ENCODE measurements around the gene TSC22D3. TPM values are rescaled to one million over a fixed set of nuclear protein-coding genes. Genes with fewer than 3 reads are reported as not detected.
A peak's percentile ranks its signal among the peaks of the same experiment; 100 is the strongest.
"Not testable (repeated sequence)": the region's sequence is repeated elsewhere in the genome, so short reads cannot be mapped to it uniquely, and the experiment has no call there.

Gene TSC22D3
- total RNA-seq = 72.0 TPM
- long read RNA-seq, transcript TSC22D3-206 (3 exons, 2,027 nt) = major isoform, 52 of 70 reads
- long read RNA-seq, transcript TSC22D3-203 (3 exons, 2,266 nt) = minor isoform, 14 of 70 reads
- long read RNA-seq, partial matches to known transcripts = 0 of 70 reads
- long read RNA-seq, other reads (novel, unspliced or antisense) = 3 of 70 reads

DNA sequence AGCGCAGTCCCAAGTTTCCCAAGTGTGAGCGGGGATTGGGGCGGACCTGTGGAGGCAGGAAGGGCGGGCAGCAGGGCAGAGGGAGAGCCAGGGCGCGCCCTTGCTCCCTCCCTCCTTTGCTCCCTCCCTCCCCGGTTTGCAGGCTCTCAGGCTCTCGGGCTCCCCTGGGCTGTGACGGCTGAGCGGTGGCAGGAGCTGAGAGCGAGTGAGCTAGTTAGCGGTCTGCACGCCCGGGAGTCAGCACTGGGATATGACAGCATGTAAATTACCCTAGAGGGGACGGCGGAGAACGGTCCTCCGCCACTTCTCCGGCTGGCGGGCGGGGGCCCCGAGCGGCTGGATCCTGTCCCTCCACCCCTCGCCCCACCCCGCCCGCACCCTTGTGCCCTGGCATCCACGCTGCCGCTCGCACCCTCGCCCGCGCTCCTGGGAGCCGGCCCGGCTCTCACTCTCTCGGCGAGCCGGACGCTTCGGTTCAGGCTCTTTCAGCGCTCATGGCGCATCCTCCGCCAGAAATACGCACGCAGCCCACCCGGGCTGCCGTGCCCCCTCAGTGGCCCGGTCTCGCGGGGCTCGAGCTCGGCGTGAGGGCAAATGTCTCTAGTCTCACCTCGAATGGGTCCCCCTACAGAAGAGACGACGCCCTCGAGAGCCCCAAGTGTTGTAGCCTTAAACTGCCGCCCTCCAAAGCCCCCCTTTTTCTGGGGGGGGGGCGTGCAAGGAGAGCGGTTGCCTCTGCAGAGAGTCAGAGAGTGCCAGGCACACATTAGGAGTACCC is at the start of gene TSC22D3:
Gene TSC22D3 (minus strand): TSS at position 54 of the 778 bp plus-strand sequence. CDS start 368 bp downstream, outside the sequence.
- ATAC-seq = peak; percentile 95

DNA sequence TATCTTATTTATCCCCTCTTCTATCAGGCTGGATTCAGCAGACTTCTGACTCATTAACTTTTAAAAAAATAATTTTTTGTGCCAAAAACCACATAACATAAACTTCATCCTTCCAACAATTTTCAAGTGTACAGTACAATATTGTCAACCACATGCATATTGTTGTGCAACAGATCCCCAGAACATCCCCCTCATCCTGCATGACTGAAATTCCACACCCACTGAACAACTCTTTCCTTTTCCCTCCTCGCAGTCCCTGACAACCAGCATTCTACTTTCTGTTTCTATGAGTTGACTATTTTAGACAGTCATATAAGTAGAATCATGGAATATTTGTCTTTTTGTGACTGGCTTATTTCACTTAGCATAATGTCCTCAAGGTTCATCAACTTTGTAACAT is 47.9 kb upstream of the TSC22D3 start:
- intact Hi-C loops (cut with DNase I) = no loop called here
- no peak for ATAC-seq

More for the DNA sequence above, at the start of gene TSC22D3:
- peak; percentile 87 for DNase-seq (ENCODE audit: missing footprints)
- intact Hi-C loops (cut with DNase I) = loop anchor here (1.0 to 5.0 kb wide), 4 partner anchors 48 to 116 kb away; no protein-coding TSS in a partner anchor

DNA sequence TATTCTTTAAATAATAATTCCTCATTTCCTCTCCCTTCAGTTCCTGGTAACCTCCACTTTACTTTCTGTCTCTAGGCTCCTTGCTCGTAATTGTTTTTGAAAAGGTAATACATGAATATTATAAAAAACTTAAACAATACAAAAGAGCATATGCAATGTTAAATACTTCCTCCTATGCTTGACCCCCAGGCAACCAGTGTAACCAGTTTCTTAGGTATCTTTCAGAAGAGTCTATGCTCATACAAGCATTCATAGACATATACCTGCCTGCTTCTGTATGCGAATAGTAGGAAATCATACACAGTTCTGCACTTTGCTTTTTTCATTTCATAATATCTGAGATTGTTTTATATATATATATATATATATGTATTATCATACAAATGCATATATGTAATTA is 47.5 kb upstream of the TSC22D3 start:
- DNase-seq (ENCODE audit: missing footprints) (no peak), ATAC-seq (no peak)
- intact Hi-C loops (cut with DNase I) = no loop called here

More for the DNA sequence above, 47.9 kb upstream of the TSC22D3 start:
- DNase-seq (ENCODE audit: missing footprints) = no peak

DNA sequence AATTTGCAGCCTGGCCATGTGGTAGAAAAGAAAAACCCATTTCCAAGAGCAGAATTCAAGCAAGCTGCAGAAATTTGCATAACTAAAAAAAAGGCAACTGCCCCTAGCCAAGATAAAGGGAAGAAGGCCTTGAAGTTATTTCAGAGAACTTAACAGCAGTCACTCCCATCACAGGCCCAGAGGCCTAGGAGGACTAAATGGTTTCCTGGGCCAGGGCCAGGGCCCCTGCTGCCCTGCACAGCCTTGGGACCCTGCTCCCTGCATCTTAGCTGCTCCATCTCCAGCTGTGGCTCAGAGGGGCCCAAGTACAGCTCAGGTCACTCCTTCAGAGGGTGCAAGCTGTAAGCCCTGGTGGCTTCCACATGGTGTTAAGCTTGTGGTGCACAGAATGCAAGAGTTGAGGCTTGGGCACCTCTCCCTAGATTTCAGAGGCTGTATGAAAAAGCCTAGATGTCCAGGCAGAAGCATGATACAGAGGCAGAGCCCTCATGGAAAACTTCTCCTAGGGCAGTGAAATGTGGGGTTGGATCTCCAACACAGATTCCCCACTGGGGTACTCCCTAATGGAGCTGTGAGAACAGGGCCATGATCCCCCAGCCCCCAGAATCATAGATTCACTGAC is 43.4 kb upstream of the TSC22D3 start:
- ATAC-seq (no peak), DNase-seq (ENCODE audit: missing footprints) (no peak)
- intact Hi-C loops (cut with DNase I) = no loop called here

DNA sequence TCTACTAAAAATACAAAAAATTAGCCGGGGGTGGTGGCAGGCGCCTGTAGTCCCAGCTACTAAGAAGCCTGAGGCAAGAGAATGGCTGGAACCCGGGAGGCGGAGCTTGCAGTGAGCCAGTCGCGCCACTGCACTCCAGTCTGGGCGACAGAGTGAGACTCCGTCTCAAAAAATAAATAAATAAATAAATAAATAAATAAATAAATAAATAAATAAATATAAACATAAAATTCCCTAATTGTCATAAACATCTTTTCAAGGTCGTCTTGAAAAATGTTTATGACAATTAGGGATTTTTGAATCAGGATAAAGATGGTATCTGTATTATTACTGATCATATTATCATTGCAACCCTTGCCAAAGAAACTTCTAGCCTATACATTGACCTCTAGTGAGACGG is 34.5 kb upstream of the TSC22D3 start:
- intact Hi-C loops (cut with DNase I); DNase-seq (ENCODE audit: missing footprints); ATAC-seq: not testable (repeated sequence)

DNA sequence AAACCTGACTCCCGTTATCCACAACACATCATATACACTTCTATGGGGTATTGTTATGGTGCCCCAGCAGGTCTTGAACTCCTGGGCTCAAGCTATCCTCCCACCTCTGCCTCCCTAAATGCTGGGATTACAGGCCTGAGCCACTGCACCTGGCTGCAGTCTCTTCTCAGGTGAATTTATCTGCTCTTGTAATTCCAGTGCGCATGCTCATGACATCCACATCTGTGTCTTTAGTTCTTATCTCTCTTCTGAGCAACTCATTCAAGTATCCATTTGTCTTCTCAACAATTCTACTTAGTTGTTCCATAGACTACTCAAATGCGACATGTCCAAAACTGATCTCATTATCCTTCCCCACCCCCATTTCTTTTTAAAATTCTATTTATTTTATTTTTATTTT is 29.6 kb upstream of the TSC22D3 start:
- no peak for DNase-seq (ENCODE audit: missing footprints)
- intact Hi-C loops (cut with DNase I) = no loop called here
- ATAC-seq = no peak

DNA sequence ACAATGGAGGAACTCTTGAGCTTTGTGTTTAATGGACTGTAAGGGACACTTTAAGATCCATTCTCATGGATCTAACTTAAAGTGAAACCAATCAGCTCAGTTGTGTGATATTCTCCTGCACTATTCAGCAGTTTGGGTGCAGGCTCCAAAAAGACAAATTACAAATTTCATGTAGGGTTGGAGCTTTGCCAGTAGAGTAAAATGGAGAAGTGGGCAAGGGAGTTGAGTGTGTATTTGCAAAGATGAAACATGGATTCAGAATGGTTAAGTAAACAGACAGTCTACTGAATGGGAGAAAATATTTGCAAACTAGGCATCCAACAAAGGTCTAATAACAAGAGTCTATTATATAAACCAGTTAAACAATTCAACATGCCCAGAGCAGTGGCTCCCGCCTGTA is 28.8 kb upstream of the TSC22D3 start:
- intact Hi-C loops (cut with DNase I) = no loop called here
- ATAC-seq (no peak), DNase-seq (ENCODE audit: missing footprints) (no peak)

DNA sequence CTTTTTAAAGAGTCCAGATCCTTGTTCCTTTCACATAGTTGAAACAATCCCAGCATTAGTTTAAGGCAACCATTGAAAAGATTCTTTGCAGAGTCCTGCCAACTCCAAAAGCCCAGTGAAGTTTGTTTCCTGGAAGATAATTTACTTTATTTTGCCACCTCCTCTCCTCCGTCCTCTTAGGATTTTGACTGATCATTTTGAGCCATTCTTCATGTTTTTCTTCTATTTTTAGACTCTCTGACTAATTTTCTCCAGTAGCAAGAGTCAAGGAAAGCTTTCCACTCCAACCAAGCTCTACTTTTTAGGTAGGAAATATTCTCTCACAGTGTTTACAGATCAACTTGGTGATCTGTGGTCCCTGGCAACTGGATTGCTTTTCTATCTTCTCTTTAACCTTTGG is 12.2 kb upstream of the TSC22D3 start:
- ATAC-seq (no peak), DNase-seq (ENCODE audit: missing footprints) (no peak)
- intact Hi-C loops (cut with DNase I) = no loop called here

DNA sequence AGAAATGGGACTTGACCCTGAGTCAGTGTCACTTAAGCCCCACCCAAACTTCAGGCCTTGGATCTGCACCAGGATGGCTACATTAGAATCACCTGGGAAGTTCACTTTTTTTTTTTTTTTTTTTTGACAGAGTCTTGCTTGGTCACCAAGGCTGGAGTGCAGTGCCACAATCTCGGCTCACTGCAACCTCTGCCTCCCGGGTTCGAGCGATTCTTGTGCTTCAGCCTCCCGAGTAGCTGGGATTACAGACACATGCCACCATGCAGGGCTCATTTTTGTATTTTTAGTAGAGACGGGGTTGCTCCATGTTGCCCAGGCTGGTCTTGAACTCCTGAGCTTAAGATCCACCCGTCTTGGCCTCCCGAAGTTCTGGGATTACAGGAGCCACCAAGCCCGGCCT is 4.9 kb upstream of the TSC22D3 start:
- DNase-seq (ENCODE audit: missing footprints) (no peak), ATAC-seq (no peak)
- intact Hi-C loops (cut with DNase I) = no loop called here

DNA sequence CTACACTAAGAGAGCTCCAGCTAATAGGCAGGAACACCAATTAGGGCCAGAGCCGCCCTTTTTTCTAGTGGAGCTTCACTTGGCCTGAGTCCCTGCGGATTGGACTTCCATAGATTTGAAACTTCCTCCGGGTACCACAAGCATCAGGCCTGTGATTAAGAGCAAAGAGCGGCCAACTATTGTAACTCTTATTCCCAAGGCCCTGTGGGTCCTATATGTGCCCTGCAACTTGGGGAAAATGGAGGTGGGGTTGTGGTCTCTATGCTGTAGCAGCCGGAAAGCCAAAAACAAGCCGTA is 1.9 kb upstream of the TSC22D3 start, which contains the start of gene NCBP2L:
Gene NCBP2L (plus strand): TSS at position 198 of the 297 bp plus-strand sequence. CDS start 16,488 bp downstream, outside the sequence.
- DNase-seq (ENCODE audit: missing footprints) (no peak), ATAC-seq (no peak)
- intact Hi-C loops (cut with DNase I) = loop anchor here (1.0 to 5.0 kb wide), 4 partner anchors 61 to 118 kb away; no protein-coding TSS in a partner anchor

DNA sequence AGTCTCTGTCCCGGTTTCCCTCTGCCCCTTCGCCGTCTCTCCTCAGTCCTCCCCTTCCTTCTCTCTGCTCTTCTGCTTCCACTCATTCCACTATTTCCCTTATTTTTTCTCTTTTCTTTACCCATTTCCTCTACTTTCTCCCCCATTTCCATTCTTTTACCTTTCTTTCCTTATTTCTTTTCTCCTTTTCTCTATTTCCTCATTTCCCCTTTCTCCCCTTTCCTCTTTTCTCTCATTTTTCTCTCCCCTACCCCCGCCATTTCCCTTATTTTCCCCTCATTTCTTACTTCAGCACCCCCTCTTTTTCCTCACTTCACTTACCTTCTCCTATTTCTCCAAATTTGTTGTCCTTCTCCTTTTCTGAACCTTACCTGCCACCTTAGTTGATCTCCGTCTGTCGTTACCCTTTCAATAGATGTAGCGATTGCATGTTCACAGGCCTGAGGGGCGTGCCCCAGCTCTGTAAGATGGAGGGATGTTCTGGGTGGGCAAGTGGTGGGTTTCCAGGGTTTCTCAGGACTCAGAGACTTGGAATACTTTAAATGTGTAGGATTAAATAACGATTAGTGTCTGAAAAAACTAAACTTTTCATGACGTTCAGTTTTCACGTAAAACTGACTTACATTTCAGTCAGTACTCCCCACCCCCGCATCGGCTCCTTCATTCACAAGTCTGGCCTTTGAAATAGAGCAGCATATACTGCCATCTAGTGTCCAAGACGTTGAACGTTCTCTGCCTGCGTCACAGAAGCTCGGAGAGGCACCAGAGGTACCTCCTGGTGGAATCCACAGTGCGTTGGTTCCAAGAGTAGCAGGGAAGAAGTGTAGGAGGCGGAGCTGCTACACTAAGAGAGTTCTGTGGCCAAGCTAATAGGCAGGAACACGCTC is 1.3 kb upstream of the TSC22D3 start:
- ATAC-seq = peak; percentile 80
- intact Hi-C loops (cut with DNase I) = loop anchor here (1.0 to 5.0 kb wide), 5 partner anchors 49 to 118 kb away; no protein-coding TSS in a partner anchor
- peak; percentile 81 for DNase-seq (ENCODE audit: missing footprints)

DNA sequence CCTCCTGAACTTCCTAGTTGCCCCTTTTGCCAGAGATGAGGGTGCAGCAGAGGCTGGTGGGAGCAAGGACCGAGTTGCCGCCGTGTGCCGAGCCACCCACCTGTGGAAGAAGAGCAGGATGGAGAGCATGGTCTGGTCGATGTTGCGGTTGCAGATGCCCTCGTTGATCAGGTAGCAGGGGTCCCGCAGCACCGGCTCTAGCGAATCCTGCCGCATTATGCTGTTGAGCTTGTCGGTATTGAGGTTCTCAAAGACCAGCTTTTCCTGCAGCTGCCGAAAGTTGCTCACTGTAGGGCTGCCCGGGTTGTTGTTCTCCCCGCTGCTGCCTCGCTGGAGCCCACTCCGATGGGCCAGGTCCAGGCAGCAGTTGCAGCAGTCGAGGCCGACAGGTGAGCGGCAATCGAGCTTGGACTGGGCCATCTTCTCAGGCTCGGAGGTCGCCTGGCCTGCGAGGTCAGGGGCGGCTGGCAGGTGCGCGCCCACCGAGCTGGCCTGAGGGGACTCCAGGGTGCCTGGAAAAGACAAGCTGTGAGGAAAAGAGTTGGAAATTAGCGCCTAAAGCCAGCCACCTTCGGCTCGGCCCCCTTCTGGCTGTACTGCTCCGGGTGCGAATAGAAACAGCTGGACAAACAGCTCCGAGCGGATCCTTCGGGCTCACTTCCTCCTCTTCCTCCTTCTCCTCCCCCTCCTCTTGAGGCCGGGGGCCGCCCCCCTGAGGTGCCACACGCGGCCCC is 420 bp downstream of the TSC22D3 start:
- DNase-seq (ENCODE audit: missing footprints) (no peak), ATAC-seq (no peak)
- intact Hi-C loops (cut with DNase I) = loop anchor here (5.0 kb wide), 1 partner anchor 117 kb away; no protein-coding TSS in a partner anchor

DNA sequence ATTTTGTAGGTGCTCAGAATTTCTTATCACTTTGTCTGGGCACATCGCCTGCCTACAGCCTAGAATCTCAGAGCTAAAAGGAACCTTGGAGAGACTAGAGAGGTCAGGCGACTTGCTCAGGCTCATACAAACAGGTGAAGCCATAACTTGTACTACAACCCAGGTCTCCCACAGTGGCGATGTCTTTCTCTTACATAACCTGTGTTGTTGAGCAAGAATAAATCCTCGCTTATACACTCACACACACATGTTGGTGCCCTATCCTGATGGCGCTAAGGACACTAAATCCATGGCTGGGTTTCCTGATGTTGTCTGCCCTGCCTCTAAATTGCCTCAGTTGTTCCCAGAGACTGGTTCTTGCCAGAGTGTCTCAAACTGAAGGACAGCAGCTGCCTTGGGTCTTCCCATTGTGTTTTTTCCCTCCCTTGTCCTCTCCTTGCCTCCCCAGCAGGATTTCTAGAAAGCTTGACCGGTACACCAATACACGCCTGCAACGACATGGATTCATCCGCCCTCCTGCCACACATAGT is 1.6 kb downstream of the TSC22D3 start:
- intact Hi-C loops (cut with DNase I) = no loop called here
- ATAC-seq (no peak), DNase-seq (ENCODE audit: missing footprints) (no peak)

DNA sequence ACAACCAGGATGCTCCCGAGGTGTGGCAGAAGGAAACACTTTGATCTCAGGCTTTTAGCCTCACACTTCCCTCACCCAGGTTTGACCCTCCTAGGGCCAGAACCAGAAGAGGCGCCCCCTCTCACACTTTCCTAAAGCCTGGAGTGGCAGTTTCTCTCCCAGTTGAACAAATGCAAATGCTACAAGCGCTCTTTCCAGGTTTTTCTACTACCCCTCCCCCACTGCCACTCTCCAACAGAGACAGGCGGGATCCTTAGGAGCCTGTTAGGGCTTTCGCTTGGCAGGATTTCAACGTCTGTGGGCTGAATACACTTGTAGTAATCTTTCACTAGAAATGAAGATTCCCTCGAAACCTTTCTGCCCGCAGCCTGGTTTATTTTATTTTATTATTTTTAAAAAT is 2.4 kb downstream of the TSC22D3 start:
- DNase-seq (ENCODE audit: missing footprints) (no peak), ATAC-seq (no peak)
- intact Hi-C loops (cut with DNase I) = no loop called here

DNA sequence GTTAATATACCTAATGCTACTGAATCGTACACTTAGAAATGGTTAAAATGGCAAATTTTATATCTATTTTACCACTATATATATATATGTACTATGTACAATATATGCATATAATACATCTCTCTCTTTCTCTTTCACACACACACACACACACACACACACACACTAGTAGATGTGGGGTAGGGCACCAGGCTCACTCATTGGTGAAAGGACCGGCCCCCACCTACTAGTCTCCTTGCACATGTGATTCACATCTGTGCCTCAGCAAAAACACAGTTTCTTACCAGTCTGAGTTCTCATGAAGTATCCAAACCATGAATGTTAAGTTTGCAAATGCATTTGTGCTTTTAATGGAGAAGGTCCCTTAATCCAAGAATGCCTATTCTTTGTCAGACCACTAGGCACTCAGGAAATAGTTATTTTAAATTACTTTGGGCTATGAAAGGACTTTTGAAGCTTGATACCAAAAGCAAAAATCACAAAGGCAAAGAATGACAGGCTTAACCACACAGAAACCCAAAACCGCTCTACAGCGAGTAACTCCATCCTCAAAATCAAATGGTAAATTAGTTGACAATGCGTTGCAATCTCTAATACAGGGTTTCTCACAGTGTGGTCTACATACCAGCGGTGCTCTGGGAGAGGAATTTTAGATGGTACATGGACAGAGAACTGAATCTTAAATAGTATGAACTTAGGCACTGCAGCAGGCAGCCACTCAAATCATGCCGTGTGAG is 5.8 kb downstream of the TSC22D3 start:
- no peak for ATAC-seq
- intact Hi-C loops (cut with DNase I) = loop anchor here (2.0 kb wide), 1 partner anchor 57 kb away; no protein-coding TSS in a partner anchor
- DNase-seq (ENCODE audit: missing footprints) = no peak

DNA sequence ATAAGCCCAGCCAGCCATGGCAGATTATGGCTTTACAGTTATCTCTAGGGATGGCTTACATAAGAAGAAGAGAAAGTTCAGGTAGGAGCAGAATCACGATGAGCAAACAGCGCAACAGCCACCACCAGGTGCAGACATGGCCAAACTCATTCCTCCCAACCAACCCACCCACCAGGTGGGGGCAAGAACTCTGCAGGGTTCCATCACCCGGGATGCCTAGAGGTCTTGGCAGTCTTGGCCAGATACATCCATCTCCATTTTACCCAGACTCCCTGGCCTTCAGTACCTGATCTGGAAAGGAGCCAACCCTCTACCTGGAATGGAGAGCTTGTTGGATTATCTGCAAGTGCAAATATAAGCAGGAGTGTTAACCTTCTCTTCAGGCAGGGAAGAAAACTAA is 7.5 kb downstream of the TSC22D3 start:
- no peak for ATAC-seq
- DNase-seq (ENCODE audit: missing footprints) = no peak
- intact Hi-C loops (cut with DNase I) = no loop called here

DNA sequence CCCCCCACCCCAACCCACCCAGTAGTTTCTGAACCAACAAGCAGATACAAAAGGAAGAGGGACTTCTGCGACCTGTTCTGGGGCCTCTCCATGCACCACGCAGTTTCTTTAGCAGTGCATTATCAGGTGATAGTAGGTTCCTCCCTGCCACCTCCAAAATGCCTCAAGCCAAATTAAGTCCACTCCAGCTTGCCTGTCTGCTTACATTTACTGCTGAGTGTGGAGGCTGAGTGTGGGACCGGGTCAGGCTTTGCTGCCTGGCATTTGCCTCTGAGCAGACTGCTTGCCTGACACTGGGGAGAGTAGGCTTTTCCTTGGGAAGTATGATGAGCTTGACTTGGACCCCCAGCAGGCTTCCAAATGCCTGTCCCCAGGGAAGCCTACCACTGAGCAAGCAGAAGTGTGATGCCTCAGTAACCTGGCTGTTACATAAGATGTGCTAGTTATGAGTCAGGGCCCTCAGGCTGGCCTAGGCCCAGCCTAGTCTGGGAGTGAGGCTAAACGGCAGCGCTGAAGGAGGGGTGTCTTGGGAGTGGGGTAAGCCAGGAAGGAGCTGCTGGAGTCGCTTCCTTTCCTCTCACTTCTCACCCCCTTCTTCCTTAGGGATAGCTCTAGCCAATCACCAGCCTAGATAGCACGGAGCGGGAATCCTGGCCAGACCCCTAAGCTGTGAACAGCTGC is 9.0 kb downstream of the TSC22D3 start:
- intact Hi-C loops (cut with DNase I) = no loop called here
- DNase-seq (ENCODE audit: missing footprints) (peak; percentile 78), ATAC-seq (peak; percentile 96)
